Measurements from ENCODE around the gene KPNB1. TPM values are rescaled to one million over a fixed set of nuclear protein-coding genes. Genes with fewer than 3 reads are reported as not detected.

The KPNB1 gene
- total and polyA plus RNA-seq, 2 of the 4 experiments (the other 2 are of a cell fraction): 206 to 1,082 TPM

DNA sequence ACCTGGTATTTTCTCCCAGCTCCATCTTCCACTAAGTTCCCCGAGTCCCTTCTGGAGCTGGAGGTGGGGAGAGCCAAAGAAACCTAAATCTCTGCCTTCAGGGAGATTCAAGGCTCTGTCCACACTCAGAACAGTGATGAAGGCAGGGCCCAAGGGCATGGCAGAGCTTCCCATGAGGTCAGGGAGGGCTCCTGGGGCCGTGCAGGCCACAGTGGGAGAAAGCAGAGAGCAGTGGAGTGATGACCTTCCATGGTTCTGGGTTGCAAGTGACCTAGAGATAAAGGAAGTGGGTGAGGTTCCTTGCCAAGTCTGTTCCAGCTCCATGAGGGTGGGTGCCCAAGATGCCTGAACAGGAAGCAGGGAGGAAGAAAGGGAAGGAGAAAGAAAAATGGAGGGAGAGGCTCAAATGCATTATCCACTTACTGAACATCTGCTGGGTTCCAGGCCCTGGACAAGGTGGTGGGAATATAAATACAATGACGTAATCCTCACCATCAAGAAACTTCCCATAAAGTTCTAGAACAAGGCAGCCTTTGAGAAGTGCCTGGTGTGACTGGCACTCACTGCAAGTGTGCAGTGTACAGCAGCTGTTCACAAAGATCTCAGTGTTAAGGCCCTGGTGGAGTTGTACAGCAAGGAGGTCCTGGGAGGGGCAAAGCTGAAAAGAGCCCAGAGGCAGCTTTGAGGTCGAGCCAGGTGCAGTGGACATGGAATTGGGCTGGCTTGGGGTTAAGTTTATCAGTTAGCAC is 57.5 kb downstream of the KPNB1 start:
- Histone ChIP-seq H4K5ac (ENCODE audit: low read depth, low read length) (no peak overlapping the region), H3K27me3 (ENCODE audit: control insufficient read depth, insufficient read depth, low read length) (peaks cover 4% of the 10 kb centered on the region), H2AK9ac (replicated peaks; ENCODE audit: low read depth, low read length, poor library complexity) (peak overlapping the region; percentile 8), H4K8ac (ENCODE audit: low read depth in 2 of 2, low read length in 2 of 2) (no peak overlapping the region), H3K9me1 (ENCODE audit: insufficient read depth, low read length) (peaks cover 3% of the 10 kb centered on the region; the same call in 1 of the 2 replicates), H3K79me1 (ENCODE audit: low read depth in 1 of 2, low read length in 2 of 2) (no peaks in the 10 kb centered on the region), H3K4me1 (ENCODE audit: control insufficient read depth, insufficient read depth, low read length) (0 out of 2 replicates have a peak, but pooled peaks cover 1% of the 10 kb centered on the region), H2BK15ac (ENCODE audit: low read depth, low read length) (no peak overlapping the region), H2BK120ac (ENCODE audit: low read depth, low read length) (no peak overlapping the region), H3K23ac (ENCODE audit: low read depth, low read length) (0 out of 2 replicates have a peak overlapping the region, but pooled peaks have one; percentile 3), H3K36me3 (ENCODE audit: control insufficient read depth, insufficient read depth, low read length) (peaks cover 15% of the 10 kb centered on the region; the same call in 1 of the 2 replicates), H4K20me1 (ENCODE audit: insufficient read depth, low read length) (peaks cover 10% of the 10 kb centered on the region), H2BK5ac (ENCODE audit: low read depth, low read length, poor library complexity, severe bottlenecking) (no peak overlapping the region), H2AFZ (replicated peaks; ENCODE audit: low read length, poor library complexity) (peak overlapping the region; percentile 8), H3K4me3 (ENCODE audit: insufficient read depth, low read depth, low read length) (no peak overlapping the region), H2BK20ac (ENCODE audit: low read depth, low read length) (no peak overlapping the region), H3K9ac (ENCODE audit: low read depth, low read length) (no peak overlapping the region), H3K14ac (replicated peaks; ENCODE audit: low read depth, low read length) (no peak overlapping the region), H4K91ac (ENCODE audit: insufficient read depth, low read depth, low read length) (no peak overlapping the region), H2AK5ac (ENCODE audit: low read depth, low read length) (no peak overlapping the region), H3K4me2 (ENCODE audit: low read depth, low read length) (no peak overlapping the region), H3K56ac (ENCODE audit: extremely low read depth, insufficient read depth, low read length) (no peak overlapping the region), H3K9me3 (ENCODE audit: control insufficient read depth, insufficient read depth, low read length) (no peaks in the 10 kb centered on the region), H3K18ac (ENCODE audit: low read depth, low read length) (no peak overlapping the region), H3K27ac (ENCODE audit: insufficient read depth, low read length) (no peak overlapping the region), H3K4ac (ENCODE audit: low read depth, low read length) (no peak overlapping the region)
- BruUV-seq (replicated peaks): no TSS peak
- ATAC-seq (ENCODE audit: low read depth): no peak
- peak; percentile 55 for DNase-seq
- intact Hi-C loops (cut with micrococcal nuclease) (no loop called here), in situ Hi-C loops (cut with MboI; ENCODE audit: low sequenced_read_pairs) (no loop called here), dilution Hi-C loops (cut with HindIII; ENCODE audit: low sequenced_read_pairs, unreplicated experiment) (no loop called here)
- WGBS, 2 experiments (ENCODE audit: extremely low coverage in 2 of 2, insufficient read length in 1 of 2): no CpG with 5 or more reads among the region's 4 CpGs
- POLR2A ChIA-PET (ENCODE audit: unreplicated experiment): no interaction called here
- TF ChIP-seq CEBPB (IDR thresholded peaks at IDR 0.05; ENCODE audit: low read depth, low read length): peak; percentile 29; the same call in 1 of the 2 replicates
- no peak for TF ChIP-seq RAD21 (IDR thresholded peaks at IDR 0.05; ENCODE audit: low read length)
- CTCF ChIA-PET: interaction anchor here (1.0 to 1.5 kb wide), 2 partner anchors 8 to 11 kb away, joined by 3 to 8 read pairs; no protein-coding TSS in a partner anchor

All from IMR-90 (cell line).